ENCODE measurements around the gene RNASE13. TPM values are rescaled to one million over a fixed set of nuclear protein-coding genes. Genes with fewer than 3 reads are reported as not detected.

The RNASE13 gene
- total RNA-seq, 4 donors from 2014 or later: not detected

GRCh38 chr14:21036751-21037150 is 2.1 kb upstream of the RNASE13 start:
- Histone ChIP-seq H3K9me3 (no peaks in the 10 kb centered on the region), H3K27me3 (no peaks in the 10 kb centered on the region), H3K27ac (peak overlapping the region; percentile 9 to 86 (median 50)), H3K4me3 (no peak overlapping the region), H3K36me3 (no peaks in the 10 kb centered on the region), H3K4me1 (peaks cover 0 to 37% (median 25%) of the 10 kb centered on the region in 4 donors)
- WGBS, 2 donors: 80 to 84% methylated on average over 7 of the region's 7 CpGs
- no peak for DNase-seq (ENCODE audit: low spot score in 2 of 2)
- TF ChIP-seq CTCF (IDR thresholded peaks at IDR 0.05) (no peak), EP300 (IDR thresholded peaks at IDR 0.05) (no peak), POLR2A (IDR thresholded peaks at IDR 0.05) (no peak)

- Histone ChIP-seq H3K27ac (no peak overlapping the region), H3K4me3 (no peak overlapping the region), H3K36me3 (no peaks in the 10 kb centered on the region), H3K9me3 (no peaks in the 10 kb centered on the region), H3K27me3 (no peaks in the 10 kb centered on the region), H3K4me1 (peaks cover 0 to 19% (median 10%) of the 10 kb centered on the region in 4 donors)
- no peak for TF ChIP-seq POLR2A (IDR thresholded peaks at IDR 0.05)
- DNase-seq (ENCODE audit: low spot score in 2 of 2): no peak
- 90 to 92% methylated on average over 4 of the region's 4 CpGs for WGBS, 2 donors
Observed at GRCh38 chr14:21033133-21033698, 1.4 kb downstream of the RNASE13 start.

- Histone ChIP-seq H3K4me3 (no peak overlapping the region), H3K9me3 (no peaks in the 10 kb centered on the region), H3K27me3 (no peaks in the 10 kb centered on the region), H3K4me1 (peaks cover 0 to 18% (median 6%) of the 10 kb centered on the region in 4 donors), H3K27ac (no peak overlapping the region), H3K36me3 (no peaks in the 10 kb centered on the region)
- WGBS, 2 donors: 84 to 87% methylated on average over 5 of the region's 5 CpGs
- no peak for DNase-seq (ENCODE audit: low spot score in 2 of 2)
- TF ChIP-seq CTCF (IDR thresholded peaks at IDR 0.05): no peak
- TF ChIP-seq POLR2A (IDR thresholded peaks at IDR 0.05): no peak
- TF ChIP-seq EP300 (IDR thresholded peaks at IDR 0.05): no peak
Observed at GRCh38 chr14:21032326-21033132, 2.1 kb downstream of the RNASE13 start.

- no peak overlapping the region for H3K27ac ChIP-seq
- no peaks in the 10 kb centered on the region for H3K27me3 ChIP-seq
- no peaks in the 10 kb centered on the region for H3K9me3 ChIP-seq
- H3K4me3 ChIP-seq: no peak overlapping the region
- WGBS, 2 donors: 72 to 78% methylated on average over 12 of the region's 12 CpGs
- TF ChIP-seq CTCF (IDR thresholded peaks at IDR 0.05) (no peak), POLR2A (IDR thresholded peaks at IDR 0.05) (no peak), EP300 (IDR thresholded peaks at IDR 0.05) (no peak)
- H3K4me1 ChIP-seq: peaks cover 0 to 29% (median 10%) of the 10 kb centered on the region in 4 donors
- no peaks in the 10 kb centered on the region for H3K36me3 ChIP-seq
- DNase-seq (ENCODE audit: low spot score in 2 of 2): no peak
Observed at GRCh38 chr14:21030531-21030930, 4.1 kb downstream of the RNASE13 start.

GRCh38 chr14:21029917-21030316 is 4.7 kb downstream of the RNASE13 start, which contains the start of gene TPPP2:
Gene TPPP2, plus strand, starts transcription at chr14:21030217. Its CDS starts 365 bp downstream, at chr14:21030582.
- Histone ChIP-seq H3K36me3 (no peaks in the 10 kb centered on the region), H3K4me3 (no peak within 1 kb of the TSS), H3K4me1 (peaks cover 0 to 29% (median 10%) of the 10 kb centered on the region in 4 donors), H3K27me3 (no peaks in the 10 kb centered on the region), H3K9me3 (no peaks in the 10 kb centered on the region), H3K27ac (peak within 1 kb of the TSS in 2 of 4 donors; percentile 99)
- 91% methylated on average over 5 of the region's 5 CpGs for WGBS, 2 donors
- TF ChIP-seq POLR2A (IDR thresholded peaks at IDR 0.05): no peak
- no peak for DNase-seq (ENCODE audit: low spot score in 2 of 2)

- H3K9me3 ChIP-seq: no peaks in the 10 kb centered on the region
- no peak for DNase-seq (ENCODE audit: low spot score in 2 of 2)
- H3K4me1 ChIP-seq: peaks cover 0 to 50% (median 13%) of the 10 kb centered on the region in 4 donors
- peak overlapping the region in 2 of 4 donors; percentile 65 to 75 for H3K4me3 ChIP-seq
- TF ChIP-seq CTCF (IDR thresholded peaks at IDR 0.05): no peak
- TF ChIP-seq EP300 (IDR thresholded peaks at IDR 0.05): no peak
- no peak for TF ChIP-seq POLR2A (IDR thresholded peaks at IDR 0.05)
- no peaks in the 10 kb centered on the region for H3K27me3 ChIP-seq
- H3K36me3 ChIP-seq: peaks cover 0 to 5% (median 0%) of the 10 kb centered on the region in 3 donors
- peak overlapping the region; percentile 92 to 99 (median 96) for H3K27ac ChIP-seq
- 22 to 52% methylated on average over 3 of the region's 3 CpGs for WGBS, 2 donors
Observed at GRCh38 chr14:21026988-21027315, 7.7 kb downstream of the RNASE13 start.
